GM21619 (cell line): ENCODE data around the gene CTSA.

Experiments used
- ATAC-seq: cut with Tn5 transposase; IDR thresholded peaks from one replicate; pipeline ENCODE4 v1.9.1; 2021; ENCODE audit not compliant: unreplicated experiment

CTSA gene

GRCh38 chr20:45890985-45891983 lies at the start of gene CTSA, which contains the start of gene NEURL2:
Gene CTSA, plus strand, starts transcription at chr20:45891335. Its CDS starts 234 bp downstream, at chr20:45891569.
Gene NEURL2, minus strand, starts transcription at chr20:45891208. Its CDS starts 217 bp downstream, at chr20:45890991.
- ATAC-seq, result peak; percentile 71

GRCh38 chr20:45841407-45842129 lies 49.6 kb upstream of the CTSA start:
- no peak for ATAC-seq

- ATAC-seq, result peak; percentile 65
Measured at GRCh38 chr20:45842169-45842812, 48.8 kb upstream of the CTSA start.

GRCh38 chr20:45843506-45843905 lies 47.6 kb upstream of the CTSA start:
- no peak for ATAC-seq

- ATAC-seq, result no peak
Measured at GRCh38 chr20:45845452-45845851, 45.7 kb upstream of the CTSA start.

GRCh38 chr20:45848421-45848820 lies 42.7 kb upstream of the CTSA start:
- ATAC-seq, result no peak

- ATAC-seq, result no peak
Measured at GRCh38 chr20:45848969-45849582, 42.1 kb upstream of the CTSA start.

- no peak for ATAC-seq
Measured at GRCh38 chr20:45850238-45850637, 40.9 kb upstream of the CTSA start.

- no peak for ATAC-seq
Measured at GRCh38 chr20:45850926-45851325, 40.2 kb upstream of the CTSA start.

- no peak for ATAC-seq
Measured at GRCh38 chr20:45851501-45851900, 39.6 kb upstream of the CTSA start.

GRCh38 chr20:45852326-45852725 lies 38.8 kb upstream of the CTSA start:
- no peak for ATAC-seq

GRCh38 chr20:45853484-45853883 lies 37.7 kb upstream of the CTSA start:
- ATAC-seq, result no peak

GRCh38 chr20:45857114-45857881 lies 33.8 kb upstream of the CTSA start, which contains the start of the genes ACOT8 and ZSWIM3:
Gene ACOT8, minus strand, starts transcription at chr20:45857392. Its CDS starts 77 bp downstream, at chr20:45857315.
Gene ZSWIM3, plus strand, starts transcription at chr20:45857614. Its CDS starts 212 bp downstream, at chr20:45857826.
- ATAC-seq, result peak; percentile 93

GRCh38 chr20:45857882-45858216 lies 33.3 kb upstream of the CTSA start:
- ATAC-seq, result peak; percentile 21

GRCh38 chr20:45859916-45860315 lies 31.2 kb upstream of the CTSA start:
- no peak for ATAC-seq

- no peak for ATAC-seq
Measured at GRCh38 chr20:45860560-45861220, 30.4 kb upstream of the CTSA start.

GRCh38 chr20:45861221-45862075 lies 29.7 kb upstream of the CTSA start:
- no peak for ATAC-seq
